Endodermal cell (in vitro differentiated cells): ENCODE results near the gene ANKMY1. TPM values are rescaled to one million over a fixed set of nuclear protein-coding genes. Genes with fewer than 3 reads are reported as not detected.

Experiments
- DNase-seq: peaks from one replicate; pipeline ENCODE4 v3.0.0-alpha.2; 2017
- H3K27ac ChIP-seq: 2 replicates; pipeline ENCODE4 v1.5.1; 2013; ENCODE audit warnings: mild to moderate bottlenecking, low read depth, low read length, moderate library complexity
- H3K27me3 ChIP-seq: 2 replicates; pipeline ENCODE4 v1.6.1; 2013; ENCODE audit warnings: mild to moderate bottlenecking, low read length, moderate library complexity; ENCODE audit not compliant: insufficient read depth, control insufficient read depth, poor library complexity, severe bottlenecking
- H3K36me3 ChIP-seq: 2 replicates; pipeline ENCODE4 v1.7.0; 2013; ENCODE audit warnings: mild to moderate bottlenecking, low read length, moderate library complexity; ENCODE audit not compliant: control insufficient read depth, insufficient read depth
- H3K4me1 ChIP-seq: one replicate; pipeline ENCODE4 v1.7.0; 2013; ENCODE audit warnings: low read length; ENCODE audit not compliant: control insufficient read depth, insufficient read depth
- H3K4me3 ChIP-seq: 2 replicates; pipeline ENCODE4 v1.5.1; 2013; ENCODE audit warnings: mild to moderate bottlenecking, low read length, moderate library complexity
- H3K9ac ChIP-seq: 2 replicates; pipeline ENCODE4 v1.6.1; 2013; ENCODE audit warnings: mild to moderate bottlenecking, low read length, moderate library complexity; ENCODE audit not compliant: poor library complexity, severe bottlenecking; ENCODE audit errors: extremely low read depth
- H3K9me3 ChIP-seq: 2 replicates; pipeline ENCODE4 v1.6.1; 2013; ENCODE audit warnings: mild to moderate bottlenecking, low read length, moderate library complexity; ENCODE audit not compliant: control insufficient read depth
- H3K27ac Mint-ChIP-seq: 2 replicates; pipeline ENCODE4 v1.8.0; 2020; ENCODE audit warnings: mixed read lengths
- H3K27me3 Mint-ChIP-seq: 2 replicates; pipeline ENCODE4 v1.8.0; 2021; ENCODE audit warnings: mild to moderate bottlenecking, mixed read lengths; ENCODE audit not compliant: insufficient read depth
- H3K36me3 Mint-ChIP-seq: 2 replicates; pipeline ENCODE4 v1.8.0; 2020; ENCODE audit warnings: low read depth, mixed read lengths
- H3K4me1 Mint-ChIP-seq: 2 replicates; pipeline ENCODE4 v1.8.0; 2020; ENCODE audit warnings: mixed read lengths
- H3K4me3 Mint-ChIP-seq: 2 replicates; pipeline ENCODE4 v1.8.0; 2020; ENCODE audit warnings: mild to moderate bottlenecking, moderate library complexity, mixed read lengths
- H3K9me3 Mint-ChIP-seq: 2 replicates; pipeline ENCODE4 v1.8.0; 2020; ENCODE audit warnings: mild to moderate bottlenecking, mixed read lengths
- CTCF ChIP-seq: fragments of 200-600 bp; sonication (generic); conservative IDR thresholded peaks from 2 replicates; pipeline ENCODE4 v1.5.0; 2021; ENCODE audit warnings: antibody characterized with exemption, mild to moderate bottlenecking
- WGBS, 2 experiments: methylation state at CpG; one replicate each; pipeline versions ENCODE4 v1.1.5 to v1.1.7; 2013; ENCODE audit warnings: missing lambda C conversion rate in 2 of 2, mixed read lengths in 1 of 2; ENCODE audit not compliant: insufficient coverage in 1 of 2, insufficient read length in 1 of 2; 5-methylcytosine and 5-hydroxymethylcytosine counted together
- total RNA-seq, 2 donors: library from RNA; stranded (reverse); fragmentation: NEBNext Ultra II Directional in 1 of 2; extraction: Animal tissue kit (Norgen Biotek cat#: 25700) in 1 of 2; gene quantifications; 2 replicates in 1 of 2; 3 replicates in 1 of 2; pipeline ENCODE4 v1.2.1, GENCODE V29; 2021

ANKMY1 gene
- total RNA-seq, 2 donors from 2014 or later: 7.4 to 13.3 TPM

- H3K36me3 Mint-ChIP-seq: peaks cover 17% of the 10 kb centered on the region
- peak overlapping the region; percentile 87 for H3K27ac Mint-ChIP-seq
- H3K27me3 ChIP-seq: no peaks in the 10 kb centered on the region
- peak; percentile 57 for TF ChIP-seq CTCF
- no peaks in the 10 kb centered on the region for H3K9me3 ChIP-seq
- peak overlapping the region; percentile 86 for H3K4me3 ChIP-seq
- peak overlapping the region; percentile 81 for H3K27ac ChIP-seq
- H3K4me3 Mint-ChIP-seq: peak overlapping the region; percentile 64
- WGBS, 2 experiments: 0% methylated on average over 37 to 101 of the region's 101 CpGs
- no peaks in the 10 kb centered on the region for H3K4me1 ChIP-seq
- peak overlapping the region; percentile 60 for H3K9ac ChIP-seq
- H3K4me1 Mint-ChIP-seq: peaks cover 9% of the 10 kb centered on the region
- H3K36me3 ChIP-seq: peaks cover 9% of the 10 kb centered on the region
- peak; percentile 100 for DNase-seq
- H3K9me3 Mint-ChIP-seq: no peaks in the 10 kb centered on the region
- peaks cover 25% of the 10 kb centered on the region for H3K27me3 Mint-ChIP-seq
These were observed 2.9 kb upstream of the ANKMY1 start for GRCh38 chr2:240560480-240561324.

GRCh38 chr2:240560084-240560479, 2.3 kb upstream of the ANKMY1 start, which contains the start of gene DUSP28:
DUSP28 (plus strand) TSS chr2:240560357; CDS start chr2:240560685, 328 bp downstream.
- Mint-ChIP-seq H3K9me3 (no peaks in the 10 kb centered on the region), H3K36me3 (peaks cover 17% of the 10 kb centered on the region), H3K4me1 (peaks cover 9% of the 10 kb centered on the region), H3K27me3 (peaks cover 25% of the 10 kb centered on the region), H3K27ac (peak within 1 kb of the TSS; percentile 87), H3K4me3 (peak within 1 kb of the TSS; percentile 64)
- WGBS, 2 experiments: 0 to 1% methylated on average over 24 to 39 of the region's 39 CpGs
- Histone ChIP-seq H3K9ac (peak within 1 kb of the TSS; percentile 60), H3K9me3 (no peaks in the 10 kb centered on the region), H3K36me3 (peaks cover 9% of the 10 kb centered on the region), H3K4me3 (peak within 1 kb of the TSS; percentile 86), H3K4me1 (no peaks in the 10 kb centered on the region), H3K27ac (peak within 1 kb of the TSS; percentile 81), H3K27me3 (no peaks in the 10 kb centered on the region)
- TF ChIP-seq CTCF: no peak
- DNase-seq: peak; percentile 91

GRCh38 chr2:240559286-240559685, 1.5 kb upstream of the ANKMY1 start:
- Histone ChIP-seq H3K27me3 (no peaks in the 10 kb centered on the region), H3K9me3 (no peaks in the 10 kb centered on the region), H3K4me3 (peak overlapping the region; percentile 86), H3K4me1 (no peaks in the 10 kb centered on the region), H3K27ac (no peak overlapping the region), H3K9ac (no peak overlapping the region), H3K36me3 (peaks cover 9% of the 10 kb centered on the region)
- peak; percentile 38 for DNase-seq
- H3K27ac Mint-ChIP-seq: no peak overlapping the region
- peak overlapping the region; percentile 64 for H3K4me3 Mint-ChIP-seq
- peaks cover 9% of the 10 kb centered on the region for H3K4me1 Mint-ChIP-seq
- 90 to 93% methylated on average over 2 to 3 of the region's 3 CpGs for WGBS, 2 experiments
- TF ChIP-seq CTCF: no peak
- peaks cover 16% of the 10 kb centered on the region for H3K36me3 Mint-ChIP-seq
- peaks cover 25% of the 10 kb centered on the region for H3K27me3 Mint-ChIP-seq
- H3K9me3 Mint-ChIP-seq: no peaks in the 10 kb centered on the region
